ENCODE measurements around the gene SYK.

SYK gene

GRCh38 chr9:90770927-90771326 lies 30.7 kb upstream of the SYK start:
- Histone ChIP-seq H3K4me3 (ENCODE audit: low read depth, low read length) (no peak overlapping the region), H3K36me3 (replicated peaks) (no peaks in the 10 kb centered on the region), H3K27ac (no peak overlapping the region), H3K27me3 (replicated peaks) (no peaks in the 10 kb centered on the region)
- DNase-seq: no peak
- TF ChIP-seq CTCF (IDR thresholded peaks at IDR 0.05; ENCODE audit: low read depth, low read length, missing control alignments): no peak
- in situ Hi-C loops (cut with HindIII; ENCODE audit: low pct_ligation_motif_present, low sequenced_read_pairs): no loop called here

GRCh38 chr9:90772386-90772785 lies 29.2 kb upstream of the SYK start:
- H3K36me3 ChIP-seq (replicated peaks): no peaks in the 10 kb centered on the region
- TF ChIP-seq CTCF (IDR thresholded peaks at IDR 0.05; ENCODE audit: low read depth, low read length, missing control alignments): no peak
- no peak overlapping the region for H3K4me3 ChIP-seq (ENCODE audit: low read depth, low read length)
- H3K27ac ChIP-seq: no peak overlapping the region
- H3K27me3 ChIP-seq (replicated peaks): no peaks in the 10 kb centered on the region
- in situ Hi-C loops (cut with HindIII; ENCODE audit: low pct_ligation_motif_present, low sequenced_read_pairs): no loop called here
- DNase-seq: no peak

GRCh38 chr9:90773617-90774016 lies 28.0 kb upstream of the SYK start:
- TF ChIP-seq CTCF (IDR thresholded peaks at IDR 0.05; ENCODE audit: low read depth, low read length, missing control alignments): peak; percentile 24
- no peak overlapping the region for H3K4me3 ChIP-seq (ENCODE audit: low read depth, low read length)
- H3K27me3 ChIP-seq (replicated peaks): no peaks in the 10 kb centered on the region
- H3K27ac ChIP-seq: no peak overlapping the region
- H3K36me3 ChIP-seq (replicated peaks): no peaks in the 10 kb centered on the region
- no peak for DNase-seq
- in situ Hi-C loops (cut with HindIII; ENCODE audit: low pct_ligation_motif_present, low sequenced_read_pairs): no loop called here

GRCh38 chr9:90774071-90774470 lies 27.5 kb upstream of the SYK start:
- no peak overlapping the region for H3K27ac ChIP-seq
- no peaks in the 10 kb centered on the region for H3K36me3 ChIP-seq (replicated peaks)
- in situ Hi-C loops (cut with HindIII; ENCODE audit: low pct_ligation_motif_present, low sequenced_read_pairs): no loop called here
- no peaks in the 10 kb centered on the region for H3K27me3 ChIP-seq (replicated peaks)
- H3K4me3 ChIP-seq (ENCODE audit: low read depth, low read length): no peak overlapping the region
- TF ChIP-seq CTCF (IDR thresholded peaks at IDR 0.05; ENCODE audit: low read depth, low read length, missing control alignments): no peak
- no peak for DNase-seq

GRCh38 chr9:90774682-90775081 lies 26.9 kb upstream of the SYK start:
- in situ Hi-C loops (cut with HindIII; ENCODE audit: low pct_ligation_motif_present, low sequenced_read_pairs): no loop called here
- H3K27ac ChIP-seq: no peak overlapping the region
- H3K4me3 ChIP-seq (ENCODE audit: low read depth, low read length): no peak overlapping the region
- no peak for TF ChIP-seq CTCF (IDR thresholded peaks at IDR 0.05; ENCODE audit: low read depth, low read length, missing control alignments)
- DNase-seq: no peak
- no peaks in the 10 kb centered on the region for H3K36me3 ChIP-seq (replicated peaks)
- no peaks in the 10 kb centered on the region for H3K27me3 ChIP-seq (replicated peaks)

- Histone ChIP-seq H3K27me3 (replicated peaks) (no peaks in the 10 kb centered on the region), H3K27ac (no peak overlapping the region), H3K4me3 (ENCODE audit: low read depth, low read length) (no peak overlapping the region), H3K36me3 (replicated peaks) (no peaks in the 10 kb centered on the region)
- TF ChIP-seq CTCF (IDR thresholded peaks at IDR 0.05; ENCODE audit: low read depth, low read length, missing control alignments): no peak
- in situ Hi-C loops (cut with HindIII; ENCODE audit: low pct_ligation_motif_present, low sequenced_read_pairs): no loop called here
- DNase-seq: no peak
Observed at GRCh38 chr9:90775657-90776056, 26.0 kb upstream of the SYK start.

Measured in brain microvascular endothelial cell (primary cell).